Lung (tissue), 12 donors: ENCODE data around the gene SMARCAL1. TPM values are rescaled to one million over a fixed set of nuclear protein-coding genes. Genes with fewer than 3 reads are reported as not detected.

Experiments used
- ATAC-seq: fragments of 200-7000 bp; cut with Tn5 transposase; one replicate; pipeline ENCODE4 v1.9.1; 2020; ENCODE audit warnings: moderate number of reproducible peaks; ENCODE audit not compliant: insufficient read depth, low FRiP score
- DNase-seq, 3 donors: peaks; one replicate each; pipeline ENCODE4 v3.0.0-alpha.2; 2013 to 2017
- H3K27ac ChIP-seq, 2 donors: one replicate each; pipeline ENCODE4 v1.5.1; 2013; ENCODE audit warnings: mild to moderate bottlenecking in 2 of 2, moderate library complexity in 2 of 2, control low read depth in 1 of 2, inconsistent platforms in 1 of 2, low read depth in 1 of 2, low read length in 1 of 2
- H3K27me3 ChIP-seq, 3 donors: one replicate each; pipeline ENCODE4 v1.5.1; 2013; ENCODE audit warnings: low read length in 2 of 3; ENCODE audit not compliant: control insufficient read depth in 3 of 3, insufficient read depth in 3 of 3
- H3K36me3 ChIP-seq, 4 donors: one replicate each; pipeline ENCODE4 v1.5.1; 2013; ENCODE audit warnings: low read length in 4 of 4, mild to moderate bottlenecking in 1 of 4, moderate library complexity in 1 of 4; ENCODE audit not compliant: control insufficient read depth in 4 of 4, insufficient read depth in 4 of 4
- H3K4me1 ChIP-seq, 5 donors: one replicate each; pipeline ENCODE4 v1.5.1; 2013; ENCODE audit warnings: low read length in 5 of 5, mild to moderate bottlenecking in 2 of 5, moderate library complexity in 1 of 5; ENCODE audit not compliant: control insufficient read depth in 5 of 5, insufficient read depth in 5 of 5
- H3K4me3 ChIP-seq: one replicate; pipeline ENCODE4 v1.5.1; 2013; ENCODE audit warnings: mild to moderate bottlenecking, control low read depth, moderate library complexity
- H3K9ac ChIP-seq, 2 donors: one replicate each; pipeline ENCODE4 v1.5.1; 2013; ENCODE audit warnings: low read length in 2 of 2, control low read depth in 1 of 2; ENCODE audit not compliant: insufficient read depth in 1 of 2
- H3K9me3 ChIP-seq, 4 donors: one replicate each; pipeline ENCODE4 v1.5.1; 2013; ENCODE audit warnings: low read length in 3 of 4, mild to moderate bottlenecking in 1 of 4, moderate library complexity in 1 of 4; ENCODE audit not compliant: control insufficient read depth in 4 of 4, insufficient read depth in 3 of 4
- CTCF ChIP-seq: IDR thresholded peaks from 2 replicates; pipeline ENCODE4 v1.5.1; 2012; ENCODE audit warnings: mild to moderate bottlenecking; ENCODE audit errors: control extremely low read depth, extremely low read depth
- WGBS, 2 donors: extraction: QIAGEN DNeasy Blood & Tissue Kit; methylation state at CpG; one replicate each; pipeline ENCODE4 v1.1.7; 2013; 5-methylcytosine and 5-hydroxymethylcytosine counted together
- polyA plus RNA-seq, 2 donors: library from polyadenylated mRNA; stranded (reverse); fragments of 200-250 nt; gene quantifications; one replicate each; pipeline ENCODE4 v1.2.1, GENCODE V29; 2013
- total RNA-seq, 2 donors: library from RNA; depleted of rRNA in 1 of 2; stranded (reverse); fragments of >200 nt in 1 of 2; gene quantifications; one replicate each; pipeline ENCODE4 v1.2.1, GENCODE V29; 2014 to 2021
- donor health status: control.
- donor health status: control.
- donor health status: Bipolar disorder and iron deficiency.
- donor health status: healthy.
- donor health status: DM: yes; HTN: yes; CAD: no.

The SMARCAL1 gene
- total and polyA plus RNA-seq, 4 donors = 5.2 to 28.6 (median 13.5) TPM

DNA sequence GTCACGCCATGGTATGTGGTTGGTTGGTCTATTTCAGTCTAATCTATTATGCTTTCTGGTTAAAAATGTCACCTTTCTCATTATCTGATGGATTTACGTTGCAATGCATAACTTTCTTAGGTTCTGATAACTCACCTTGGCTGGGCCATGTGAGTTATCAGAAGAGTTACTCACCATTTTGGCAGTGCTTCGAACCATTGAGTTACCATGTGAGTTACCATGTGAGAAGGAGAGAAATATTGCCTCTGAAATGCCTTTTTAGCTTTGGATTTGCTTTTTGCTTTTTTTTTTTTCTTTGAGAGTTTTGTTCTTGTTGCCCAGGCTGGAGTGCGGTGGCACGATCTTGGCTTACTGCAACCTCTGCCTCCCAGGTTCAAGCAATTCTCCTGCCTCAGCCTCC, 1.6 kb downstream of the SMARCAL1 start:
- H3K27ac ChIP-seq = no peak overlapping the region
- no peak for DNase-seq
- ATAC-seq = no peak
- no peaks in the 10 kb centered on the region for H3K9me3 ChIP-seq
- H3K4me1 ChIP-seq = peaks cover 0 to 9% (median 0%) of the 10 kb centered on the region in 5 donors
- H3K27me3 ChIP-seq = no peaks in the 10 kb centered on the region
- WGBS, 2 donors = 96 to 97% methylated on average over 5 of the region's 5 CpGs
- no peak for TF ChIP-seq CTCF
- no peak overlapping the region for H3K4me3 ChIP-seq
- H3K36me3 ChIP-seq = peaks cover 8 to 25% (median 12%) of the 10 kb centered on the region in 4 donors
- no peak overlapping the region for H3K9ac ChIP-seq

GRCh38 chr2:216414772-216415319, 2.6 kb downstream of the SMARCAL1 start:
- no peak for ATAC-seq
- no peak for DNase-seq

GRCh38 chr2:216415541-216415940, 3.3 kb downstream of the SMARCAL1 start:
- TF ChIP-seq CTCF = no peak
- Histone ChIP-seq H3K36me3 (peaks cover 10 to 28% (median 17%) of the 10 kb centered on the region in 4 donors), H3K27me3 (no peaks in the 10 kb centered on the region), H3K4me3 (no peak overlapping the region), H3K9me3 (no peaks in the 10 kb centered on the region), H3K4me1 (peaks cover 0 to 9% (median 0%) of the 10 kb centered on the region in 5 donors), H3K27ac (no peak overlapping the region), H3K9ac (no peak overlapping the region)
- DNase-seq = no peak
- ATAC-seq = no peak
- 89 to 96% methylated on average over 3 of the region's 3 CpGs for WGBS, 2 donors

More at GRCh38 chr2:216414772-216415319, 2.6 kb downstream of the SMARCAL1 start:
- H3K36me3 ChIP-seq = peaks cover 8 to 25% (median 14%) of the 10 kb centered on the region in 4 donors
- no peak overlapping the region for H3K9ac ChIP-seq
- no peaks in the 10 kb centered on the region for H3K27me3 ChIP-seq
- no peak for TF ChIP-seq CTCF
- 99% methylated on average over 3 of the region's 3 CpGs for WGBS, 2 donors
- peaks cover 0 to 9% (median 0%) of the 10 kb centered on the region in 5 donors for H3K4me1 ChIP-seq
- H3K9me3 ChIP-seq = no peaks in the 10 kb centered on the region
- no peak overlapping the region for H3K4me3 ChIP-seq
- H3K27ac ChIP-seq = no peak overlapping the region
